CD14-positive monocyte (primary cell): ENCODE data around the gene KLF9. TPM values are rescaled to one million over a fixed set of nuclear protein-coding genes. Genes with fewer than 3 reads are reported as not detected.

Source experiments
- DNase-seq, 3 donors: peaks; one replicate each; pipeline ENCODE4 v3.0.0-alpha.2; 2011 to 2022
- H2AFZ ChIP-seq: 2 replicates; pipeline ENCODE4 v1.6.0; 2012; ENCODE audit warnings: mild to moderate bottlenecking, low read depth, low read length, inconsistent platforms; ENCODE audit not compliant: insufficient read depth, poor library complexity, severe bottlenecking
- H3K27ac ChIP-seq, 2 donors: 1 replicate in 1 of 2; 2 replicates in 1 of 2; pipeline ENCODE4 v1.5.1; 2012 to 2013; ENCODE audit warnings: low read length in 2 of 2, control low read depth in 1 of 2, inconsistent platforms in 1 of 2, low read depth in 1 of 2, mild to moderate bottlenecking in 1 of 2
- H3K27me3 ChIP-seq, 2 donors: one replicate each; pipeline versions ENCODE4 v1.6.0 to v1.6.1; 2011 to 2013; ENCODE audit warnings: low read length in 2 of 2; ENCODE audit not compliant: control insufficient read depth in 2 of 2, insufficient read depth in 2 of 2
- H3K36me3 ChIP-seq, 2 donors: replicated peaks in 1 of 2; 1 replicate in 1 of 2; 2 replicates in 1 of 2; pipeline versions ENCODE4 v1.5.1 to v1.6.1; 2012 to 2013; ENCODE audit warnings: low read length in 2 of 2, control low read depth in 1 of 2, inconsistent platforms in 1 of 2, mild to moderate bottlenecking in 1 of 2; ENCODE audit not compliant: insufficient read depth in 2 of 2, control insufficient read depth in 1 of 2
- H3K4me1 ChIP-seq, 2 donors: 1 replicate in 1 of 2; 2 replicates in 1 of 2; pipeline versions ENCODE4 v1.5.1 to v1.6.1; 2012 to 2013; ENCODE audit warnings: low read length in 2 of 2, control low read depth in 1 of 2, inconsistent platforms in 1 of 2, mild to moderate bottlenecking in 1 of 2, moderate library complexity in 1 of 2; ENCODE audit not compliant: insufficient read depth in 2 of 2, control insufficient read depth in 1 of 2
- H3K4me2 ChIP-seq: replicated peaks from 2 replicates; pipeline ENCODE3; 2012; ENCODE audit warnings: low read length, moderate library complexity, mild to moderate bottlenecking; ENCODE audit not compliant: poor library complexity, severe bottlenecking; ENCODE audit errors: extremely low read depth
- H3K4me3 ChIP-seq, 3 experiments: fragments of 200-600 bp in 1 of 3; sonication (generic) in 1 of 3; replicated peaks in 1 of 3; 1 replicate in 2 of 3; 2 replicates in 1 of 3; pipeline ENCODE4 v1.5.1; 2011 to 2013; ENCODE audit warnings: low read length in 3 of 3, mild to moderate bottlenecking in 3 of 3, control low read depth in 2 of 3, low read depth in 2 of 3, inconsistent platforms in 1 of 3, moderate library complexity in 1 of 3
- H3K79me2 ChIP-seq: 2 replicates; pipeline ENCODE4 v1.6.0; 2012; ENCODE audit warnings: mild to moderate bottlenecking, control low read depth, inconsistent platforms, low read length, moderate library complexity; ENCODE audit not compliant: insufficient read depth
- H3K9ac ChIP-seq: 2 replicates; pipeline ENCODE4 v1.6.0; 2017; ENCODE audit warnings: low read length, mild to moderate bottlenecking; ENCODE audit not compliant: insufficient read depth, poor library complexity, severe bottlenecking
- H3K9me3 ChIP-seq, 2 donors: replicated peaks in 1 of 2; 1 replicate in 1 of 2; 2 replicates in 1 of 2; pipeline versions ENCODE4 v1.5.1 to v1.6.1; 2012 to 2013; ENCODE audit warnings: low read length in 2 of 2, control low read depth in 1 of 2; ENCODE audit not compliant: control insufficient read depth in 1 of 2, insufficient read depth in 1 of 2
- H4K20me1 ChIP-seq: 2 replicates; pipeline ENCODE4 v1.6.0; 2012; ENCODE audit warnings: mild to moderate bottlenecking, low read length, control low read depth, moderate library complexity; ENCODE audit not compliant: insufficient read depth
- H3K27ac Mint-ChIP-seq, 7 donors: one replicate each; pipeline ENCODE4 v1.8.0; 2020; ENCODE audit warnings: mild to moderate bottlenecking in 7 of 7, mixed read lengths in 7 of 7, moderate library complexity in 6 of 7, inconsistent platforms in 2 of 7
- H3K27me3 Mint-ChIP-seq, 3 donors: one replicate each; pipeline ENCODE4 v1.8.0; 2021 to 2022; ENCODE audit warnings: low read depth in 3 of 3, mild to moderate bottlenecking in 3 of 3, mixed read lengths in 3 of 3, moderate library complexity in 3 of 3, inconsistent platforms in 1 of 3
- H3K36me3 Mint-ChIP-seq, 2 donors: one replicate each; pipeline ENCODE4 v1.8.0; 2020; ENCODE audit warnings: mixed read lengths in 2 of 2, inconsistent platforms in 1 of 2, mild to moderate bottlenecking in 1 of 2
- H3K4me1 Mint-ChIP-seq: one replicate; pipeline ENCODE4 v1.8.0; 2020; ENCODE audit warnings: mild to moderate bottlenecking, mixed read lengths
- H3K4me3 Mint-ChIP-seq, 2 donors: one replicate each; pipeline ENCODE4 v1.8.0; 2020; ENCODE audit warnings: mild to moderate bottlenecking in 2 of 2, mixed read lengths in 2 of 2, moderate library complexity in 1 of 2
- H3K9me3 Mint-ChIP-seq, 7 donors: one replicate each; pipeline ENCODE4 v1.8.0; 2020 to 2022; ENCODE audit warnings: mixed read lengths in 7 of 7, mild to moderate bottlenecking in 6 of 7, moderate library complexity in 6 of 7, inconsistent platforms in 2 of 7
- WGBS: methylation state at CpG from one replicate; pipeline ENCODE4 v1.1.5; 2013; ENCODE audit warnings: missing lambda C conversion rate; ENCODE audit not compliant: insufficient coverage; 5-methylcytosine and 5-hydroxymethylcytosine counted together
- intact Hi-C, 2 donors: fragments of 100-400 bp; cut with micrococcal nuclease; formaldehyde crosslinking; loops; one replicate each; pipeline versions ENCODE4 v1.15.0 to v1.15.1; 2023
- polyA plus RNA-seq, 3 donors: library from polyadenylated mRNA; depleted of rRNA in 1 of 3; unstranded in 2 of 3; stranded (reverse) in 1 of 3; fragments of 300-500 nt in 2 of 3; fragments of >200 nt in 1 of 3; fragmentation: Illumina TruSeq in 2 of 3; gene quantifications; 1 replicate in 2 of 3; 2 replicates in 1 of 3; pipeline ENCODE4 v1.2.3, GENCODE V29; 2012 to 2021
- TF ChIP-seq, protein P1 (sequence below): fragments of 200-600 bp; IDR thresholded peaks from one replicate; pipeline ENCODE4 v1.8.0; 2022; ENCODE audit warnings: antibody characterized with exemption, mild to moderate bottlenecking

The KLF9 gene
- polyA plus RNA-seq, 3 donors = 0.18 to 26.1 (median 0.72) TPM

DNA sequence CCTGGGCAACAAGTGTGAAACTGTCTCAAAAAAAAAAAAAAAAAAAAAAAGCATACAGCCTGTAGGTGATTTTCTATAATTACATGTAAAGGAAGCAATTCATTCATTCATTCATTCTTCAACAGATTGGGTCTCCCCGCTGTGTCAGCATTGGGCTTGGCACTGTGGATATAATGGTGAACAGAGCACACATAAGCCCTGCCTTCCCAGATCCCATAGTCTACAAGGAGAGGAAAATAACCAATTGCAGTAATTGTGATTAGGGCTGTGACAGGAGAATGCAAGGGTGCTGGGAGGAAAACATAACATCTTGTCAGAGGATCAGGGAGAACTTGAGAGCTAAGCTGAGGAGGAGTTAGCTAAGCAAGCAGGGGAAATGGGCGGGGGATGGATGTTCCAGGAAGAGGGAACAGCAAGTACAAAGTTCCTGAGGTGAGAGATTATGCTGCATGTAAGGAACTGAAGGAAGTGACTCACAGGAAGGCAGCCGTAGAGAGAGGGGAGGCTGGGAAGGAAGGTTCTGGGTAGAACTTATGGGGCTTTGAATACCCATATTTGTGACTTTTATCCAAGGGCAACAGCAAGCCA lies 24.0 kb upstream of the KLF9 start:
- Mint-ChIP-seq H3K36me3 (no peaks in the 10 kb centered on the region), H3K27me3 (peaks cover 0 to 1% (median 0%) of the 10 kb centered on the region in 3 donors), H3K4me3 (peak overlapping the region in 1 of 2 donors; percentile 19), H3K27ac (peak overlapping the region in 2 of 7 donors; percentile 2 to 26), H3K4me1 (peaks cover 10% of the 10 kb centered on the region), H3K9me3 (peaks cover 0 to 1% (median 0%) of the 10 kb centered on the region in 7 donors)
- H4K20me1 ChIP-seq = no peaks in the 10 kb centered on the region
- DNase-seq = peak in 2 of 3 donors; percentile 40 to 47
- H3K4me3 ChIP-seq = no peak overlapping the region
- peaks cover 8 to 13% of the 10 kb centered on the region in 2 donors for H3K4me1 ChIP-seq
- peak overlapping the region; percentile 68 for H2AFZ ChIP-seq
- intact Hi-C loops = loop anchor here in 1 of 2 donors (5.0 kb wide), 1 partner anchor 36 kb away; no protein-coding TSS in a partner anchor
- no peaks in the 10 kb centered on the region for H3K36me3 ChIP-seq
- H3K27ac ChIP-seq = peak overlapping the region in 1 of 2 donors; percentile 11
- H3K9ac ChIP-seq = no peak overlapping the region
- no peaks in the 10 kb centered on the region for H3K9me3 ChIP-seq
- H3K4me2 ChIP-seq = peak overlapping the region; percentile 29
- TF ChIP-seq, protein P1, sequence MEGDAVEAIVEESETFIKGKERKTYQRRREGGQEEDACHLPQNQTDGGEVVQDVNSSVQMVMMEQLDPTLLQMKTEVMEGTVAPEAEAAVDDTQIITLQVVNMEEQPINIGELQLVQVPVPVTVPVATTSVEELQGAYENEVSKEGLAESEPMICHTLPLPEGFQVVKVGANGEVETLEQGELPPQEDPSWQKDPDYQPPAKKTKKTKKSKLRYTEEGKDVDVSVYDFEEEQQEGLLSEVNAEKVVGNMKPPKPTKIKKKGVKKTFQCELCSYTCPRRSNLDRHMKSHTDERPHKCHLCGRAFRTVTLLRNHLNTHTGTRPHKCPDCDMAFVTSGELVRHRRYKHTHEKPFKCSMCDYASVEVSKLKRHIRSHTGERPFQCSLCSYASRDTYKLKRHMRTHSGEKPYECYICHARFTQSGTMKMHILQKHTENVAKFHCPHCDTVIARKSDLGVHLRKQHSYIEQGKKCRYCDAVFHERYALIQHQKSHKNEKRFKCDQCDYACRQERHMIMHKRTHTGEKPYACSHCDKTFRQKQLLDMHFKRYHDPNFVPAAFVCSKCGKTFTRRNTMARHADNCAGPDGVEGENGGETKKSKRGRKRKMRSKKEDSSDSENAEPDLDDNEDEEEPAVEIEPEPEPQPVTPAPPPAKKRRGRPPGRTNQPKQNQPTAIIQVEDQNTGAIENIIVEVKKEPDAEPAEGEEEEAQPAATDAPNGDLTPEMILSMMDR = no peak
- no peaks in the 10 kb centered on the region for H3K79me2 ChIP-seq
- H3K27me3 ChIP-seq = no peaks in the 10 kb centered on the region
- WGBS = 7% methylated on average over 2 of the region's 3 CpGs

DNA sequence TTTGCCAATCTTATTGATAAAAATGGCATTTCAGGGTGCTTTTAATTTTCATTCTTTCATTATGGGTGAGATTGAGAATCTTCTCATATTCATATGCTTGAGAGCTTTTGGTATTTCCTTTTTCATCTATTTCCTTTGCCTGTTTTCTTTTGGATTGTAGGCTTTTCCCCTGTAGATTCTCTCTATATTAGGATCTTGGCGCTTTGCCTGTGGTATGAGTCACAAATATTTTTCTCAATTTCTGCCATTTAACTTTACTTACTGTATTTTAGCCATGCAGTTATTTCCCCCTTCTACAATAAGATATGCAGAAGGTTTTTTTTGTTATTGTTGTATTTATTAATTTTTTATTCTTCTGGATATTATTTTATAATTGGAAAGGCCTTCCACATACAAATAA lies 21.5 kb upstream of the KLF9 start:
- no peak overlapping the region for H3K4me2 ChIP-seq
- no peaks in the 10 kb centered on the region for H3K9me3 ChIP-seq
- H3K9ac ChIP-seq = no peak overlapping the region
- peaks cover 0 to 2% (median 1%) of the 10 kb centered on the region in 3 donors for H3K27me3 Mint-ChIP-seq
- H4K20me1 ChIP-seq = no peaks in the 10 kb centered on the region
- no peak for DNase-seq
- TF ChIP-seq, protein P1 = no peak
- no peak overlapping the region for H3K27ac Mint-ChIP-seq
- no peaks in the 10 kb centered on the region for H3K27me3 ChIP-seq
- H3K36me3 Mint-ChIP-seq = no peaks in the 10 kb centered on the region
- peaks cover 10% of the 10 kb centered on the region for H3K4me1 Mint-ChIP-seq
- intact Hi-C loops = loop anchor here in 1 of 2 donors (5.0 kb wide), 1 partner anchor 34 kb away; no protein-coding TSS in a partner anchor
- no peak overlapping the region for H3K4me3 Mint-ChIP-seq
- H3K36me3 ChIP-seq = no peaks in the 10 kb centered on the region
- H3K79me2 ChIP-seq = no peaks in the 10 kb centered on the region
- no peak overlapping the region for H3K27ac ChIP-seq
- H3K4me1 ChIP-seq = peaks cover 8 to 13% of the 10 kb centered on the region in 2 donors
- no peak overlapping the region for H3K4me3 ChIP-seq
- WGBS = no CpG with 5 or more reads among the region's 1 CpG
- H2AFZ ChIP-seq = no peak overlapping the region
- H3K9me3 Mint-ChIP-seq = peaks cover 0 to 3% (median 1%) of the 10 kb centered on the region in 7 donors
